IMR-90 (cell line): ENCODE measurements around the gene PRSS56. TPM values are rescaled to one million over a fixed set of nuclear protein-coding genes. Genes with fewer than 3 reads are reported as not detected.

Experiments used
- ATAC-seq: fragments of 200-7000 bp; cut with Tn5 transposase; 2 replicates; pipeline ENCODE4 v1.9.1; 2020; ENCODE audit warnings: low read depth, mild to moderate bottlenecking, moderate library complexity
- BruUV-seq: library from RNA; stranded (reverse); fragments of 400-500 nt; replicated peaks from 2 replicates; lab custom pipeline; 2021; lab: Mats Ljungman, UMichigan
- CTCF ChIA-PET: fragments of 300-600 bp; formaldehyde crosslinking; extraction: SDS; loops from one replicate; lab custom pipeline; 2021; ENCODE audit warnings: antibody characterized with exemption; lab: Yijun Ruan, JAX
- POLR2A ChIA-PET: fragments of 300-600 bp; sonication (Branson Sonifier 250); formaldehyde crosslinking; loops from one replicate; lab custom pipeline; 2022; ENCODE audit warnings: antibody characterized with exemption; ENCODE audit not compliant: unreplicated experiment; lab: Charles Lee
- DNase-seq: peaks from one replicate; pipeline ENCODE4 v3.0.0; 2013
- H2AFZ ChIP-seq: replicated peaks from 2 replicates; pipeline ENCODE3; 2013; ENCODE audit warnings: low read length, mild to moderate bottlenecking; ENCODE audit not compliant: poor library complexity
- H2AK5ac ChIP-seq: 2 replicates; pipeline ENCODE4 v1.6.1; 2013; ENCODE audit warnings: low read depth, low read length, inconsistent platforms
- H2AK9ac ChIP-seq: replicated peaks from 2 replicates; pipeline ENCODE3; 2013; ENCODE audit warnings: mild to moderate bottlenecking, low read depth, low read length, moderate library complexity; ENCODE audit not compliant: poor library complexity
- H2BK120ac ChIP-seq: 2 replicates; pipeline ENCODE4 v1.6.1; 2013; ENCODE audit warnings: low read depth, low read length, inconsistent platforms
- H2BK15ac ChIP-seq: 3 replicates; pipeline ENCODE4 v1.6.1; 2013; ENCODE audit warnings: low read depth, low read length, inconsistent platforms
- H2BK20ac ChIP-seq: 2 replicates; pipeline ENCODE4 v1.6.1; 2013; ENCODE audit warnings: low read depth, mild to moderate bottlenecking, inconsistent platforms, low read length, moderate library complexity
- H2BK5ac ChIP-seq: 2 replicates; pipeline ENCODE4 v1.6.1; 2013; ENCODE audit warnings: mild to moderate bottlenecking, low read depth, low read length, inconsistent platforms; ENCODE audit not compliant: poor library complexity, severe bottlenecking
- H3K14ac ChIP-seq: replicated peaks from 2 replicates; pipeline ENCODE4 v1.6.1; 2013; ENCODE audit warnings: low read depth, low read length, inconsistent platforms
- H3K18ac ChIP-seq: 2 replicates; pipeline ENCODE4 v1.6.1; 2013; ENCODE audit warnings: low read depth, low read length, control low read depth
- H3K23ac ChIP-seq: 2 replicates; pipeline ENCODE4 v1.6.1; 2013; ENCODE audit warnings: low read depth, low read length, inconsistent platforms
- H3K27ac ChIP-seq: 2 replicates; pipeline ENCODE4 v1.5.1; 2013; ENCODE audit warnings: mild to moderate bottlenecking, control low read depth, low read length; ENCODE audit not compliant: insufficient read depth
- H3K27me3 ChIP-seq: 2 replicates; pipeline ENCODE4 v1.6.1; 2013; ENCODE audit warnings: low read length; ENCODE audit not compliant: control insufficient read depth, insufficient read depth
- H3K36me3 ChIP-seq: 2 replicates; pipeline ENCODE4 v1.6.1; 2013; ENCODE audit warnings: low read length, mixed read lengths; ENCODE audit not compliant: control insufficient read depth, insufficient read depth
- H3K4ac ChIP-seq: 2 replicates; pipeline ENCODE4 v1.6.1; 2013; ENCODE audit warnings: low read depth, low read length, inconsistent platforms
- H3K4me1 ChIP-seq: 2 replicates; pipeline ENCODE4 v1.6.1; 2013; ENCODE audit warnings: low read length, mixed read lengths; ENCODE audit not compliant: control insufficient read depth, insufficient read depth
- H3K4me2 ChIP-seq: 2 replicates; pipeline ENCODE4 v1.6.1; 2013; ENCODE audit warnings: low read depth, mild to moderate bottlenecking, control low read depth, low read length, moderate library complexity
- H3K4me3 ChIP-seq: 2 replicates; pipeline ENCODE4 v1.5.1; 2013; ENCODE audit warnings: low read depth, mild to moderate bottlenecking, control low read depth, low read length, moderate library complexity; ENCODE audit not compliant: insufficient read depth
- H3K56ac ChIP-seq: 2 replicates; pipeline ENCODE4 v1.6.1; 2013; ENCODE audit warnings: low read length, inconsistent platforms; ENCODE audit not compliant: insufficient read depth; ENCODE audit errors: extremely low read depth
- H3K79me1 ChIP-seq, 2 experiments: 2 replicates each; pipeline ENCODE4 v1.6.1; 2013; ENCODE audit warnings: low read length in 2 of 2, inconsistent platforms in 1 of 2, low read depth in 1 of 2
- H3K9ac ChIP-seq: 2 replicates; pipeline ENCODE4 v1.6.1; 2013; ENCODE audit warnings: low read depth, low read length, control low read depth
- H3K9me1 ChIP-seq: 2 replicates; pipeline ENCODE4 v1.6.1; 2013; ENCODE audit warnings: low read length, inconsistent platforms; ENCODE audit not compliant: insufficient read depth
- H3K9me3 ChIP-seq: 2 replicates; pipeline ENCODE4 v1.6.1; 2013; ENCODE audit warnings: low read length; ENCODE audit not compliant: control insufficient read depth, insufficient read depth
- H4K20me1 ChIP-seq: 2 replicates; pipeline ENCODE4 v1.6.1; 2013; ENCODE audit warnings: low read length, inconsistent platforms; ENCODE audit not compliant: insufficient read depth
- H4K5ac ChIP-seq: 2 replicates; pipeline ENCODE4 v1.6.1; 2013; ENCODE audit warnings: mild to moderate bottlenecking, low read depth, low read length, control low read depth
- H4K8ac ChIP-seq, 2 experiments: 2 replicates each; pipeline ENCODE4 v1.6.1; 2013; ENCODE audit warnings: low read depth in 2 of 2, low read length in 2 of 2, control low read depth in 1 of 2, inconsistent platforms in 1 of 2
- H4K91ac ChIP-seq: 2 replicates; pipeline ENCODE4 v1.6.1; 2013; ENCODE audit warnings: low read depth, low read length, inconsistent platforms; ENCODE audit not compliant: insufficient read depth
- CEBPB ChIP-seq: IDR thresholded peaks from 2 replicates; pipeline ENCODE4 v1.6.1; 2012; ENCODE audit warnings: low read depth, low read length, improper control_type of control experiment
- MXI1 ChIP-seq: IDR thresholded peaks from 2 replicates; pipeline ENCODE4 v1.6.1; 2012; ENCODE audit warnings: low read depth, mild to moderate bottlenecking, low read length, moderate library complexity, borderline replicate concordance
- WGBS, 2 experiments: methylation state at CpG; one replicate each; pipeline versions ENCODE4 v1.1.5 to v1.1.7; 2013; ENCODE audit warnings: missing lambda C conversion rate in 2 of 2; ENCODE audit not compliant: insufficient read length in 1 of 2; ENCODE audit errors: extremely low coverage in 2 of 2; 5-methylcytosine and 5-hydroxymethylcytosine counted together
- dilution Hi-C: fragments of 300-500 bp; cut with HindIII; formaldehyde crosslinking; loops from one replicate; pipeline ENCODE4 v1.14.3; 2018; ENCODE audit warnings: low sequenced_read_pairs; ENCODE audit not compliant: unreplicated experiment
- in situ Hi-C: fragments of 300-500 bp; cut with MboI; formaldehyde crosslinking; loops from 3 replicates; pipeline ENCODE4 v1.14.3; 2019; ENCODE audit warnings: low sequenced_read_pairs, inconsistent platforms, mixed read lengths
- intact Hi-C: fragments of 100-400 bp; cut with micrococcal nuclease; formaldehyde crosslinking; loops from 2 replicates; pipeline ENCODE4 v1.10.0; 2022
- polyA plus RNA-seq, 3 experiments: library from polyadenylated mRNA; depleted of rRNA; stranded (reverse); fragments of >200 nt; gene quantifications; 2 replicates each; pipeline ENCODE4 v1.2.3, GENCODE V29; 2012; ENCODE audit warnings: low replicate concordance in 1 of 3
- total RNA-seq: library from RNA; depleted of rRNA; stranded (reverse); fragments of >200 nt; gene quantifications from 2 replicates; pipeline ENCODE4 v1.2.3, GENCODE V29; 2012
- TF ChIP-seq, protein P1 (sequence below): conservative IDR thresholded peaks from 2 replicates; pipeline ENCODE4 v1.5.1; 2012; ENCODE audit warnings: mild to moderate bottlenecking, low read depth, low read length, improper control_type of control experiment

Gene PRSS56
- total and polyA plus RNA-seq, 2 of the 4 experiments (the other 2 are of a cell fraction), result not detected

DNA sequence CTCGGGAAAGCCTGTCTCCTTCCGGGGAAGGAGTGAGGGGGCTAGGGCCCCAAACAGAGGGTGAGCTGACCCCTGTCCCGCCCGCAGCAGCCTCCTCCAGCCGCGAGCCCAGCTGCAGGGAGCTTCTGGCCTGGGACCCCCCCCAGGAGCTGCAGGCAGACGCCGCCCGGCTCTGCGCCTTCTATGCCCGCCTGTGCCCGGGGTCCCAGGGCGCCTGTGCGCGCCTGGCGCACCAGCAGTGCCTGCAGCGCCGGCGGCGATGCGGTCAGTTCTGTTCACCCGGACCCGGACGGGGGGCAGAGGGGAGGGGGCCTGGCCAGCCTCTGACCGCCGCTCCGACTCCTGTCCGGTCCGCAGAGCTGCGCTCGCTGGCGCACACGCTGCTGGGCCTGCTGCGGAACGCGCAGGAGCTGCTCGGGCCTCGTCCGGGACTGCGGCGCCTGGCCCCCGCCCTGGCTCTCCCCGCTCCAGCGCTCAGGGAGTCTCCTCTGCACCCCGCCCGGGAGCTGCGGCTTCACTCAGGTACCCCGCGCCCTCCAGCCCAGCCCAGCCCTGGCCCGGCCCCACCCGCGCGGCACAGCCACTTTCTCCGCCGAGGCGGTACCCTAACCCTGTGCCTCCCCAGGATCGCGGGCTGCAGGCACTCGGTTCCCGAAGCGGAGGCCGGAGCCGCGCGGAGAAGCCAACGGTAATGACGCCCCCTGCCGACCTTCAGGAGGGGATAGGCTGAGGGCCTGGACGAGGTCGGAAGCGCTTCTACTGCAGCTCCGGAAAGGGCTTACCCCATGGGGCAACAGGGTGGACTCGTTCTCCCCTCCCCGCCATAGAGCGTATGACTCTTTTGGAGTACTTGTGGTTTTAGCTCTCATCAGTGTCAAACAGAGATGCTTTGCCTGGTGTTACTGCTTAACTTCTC is 3.8 kb downstream of the PRSS56 start:
- H2AFZ ChIP-seq, result peak overlapping the region; percentile 70
- in situ Hi-C loops, result no loop called here

More for the DNA sequence above, 3.8 kb downstream of the PRSS56 start:
- ChIA-PET POLR2A (no interaction called here), CTCF (no interaction called here)
- intact Hi-C loops, result no loop called here
- Histone ChIP-seq H4K8ac (no peak overlapping the region), H2AK5ac (no peak overlapping the region), H2BK20ac (no peak overlapping the region), H3K79me1 (no peaks in the 10 kb centered on the region), H2BK120ac (no peak overlapping the region), H3K9me3 (no peaks in the 10 kb centered on the region), H2BK15ac (no peak overlapping the region), H4K20me1 (no peaks in the 10 kb centered on the region), H3K36me3 (no peaks in the 10 kb centered on the region), H3K23ac (no peak overlapping the region), H3K27me3 (peaks cover 73% of the 10 kb centered on the region), H3K18ac (no peak overlapping the region), H3K4me2 (no peak overlapping the region), H3K56ac (no peak overlapping the region), H3K4me1 (no peaks in the 10 kb centered on the region), H3K27ac (no peak overlapping the region), H3K4me3 (no peak overlapping the region), H2AK9ac (no peak overlapping the region), H2BK5ac (no peak overlapping the region), H3K9me1 (no peaks in the 10 kb centered on the region), H3K4ac (no peak overlapping the region), H3K9ac (no peak overlapping the region), H3K14ac (no peak overlapping the region), H4K91ac (no peak overlapping the region), H4K5ac (no peak overlapping the region)
- DNase-seq (peak; percentile 5), ATAC-seq (peak; percentile 57)
- 1% methylated on average over 29 of the region's 75 CpGs; no CpG with 5 or more reads in 1 of the 2 experiments for WGBS, 2 experiments
- BruUV-seq, result no TSS peak
- dilution Hi-C loops, result no loop called here
- TF ChIP-seq MXI1 (no peak), CEBPB (no peak)
- TF ChIP-seq, protein P1, sequence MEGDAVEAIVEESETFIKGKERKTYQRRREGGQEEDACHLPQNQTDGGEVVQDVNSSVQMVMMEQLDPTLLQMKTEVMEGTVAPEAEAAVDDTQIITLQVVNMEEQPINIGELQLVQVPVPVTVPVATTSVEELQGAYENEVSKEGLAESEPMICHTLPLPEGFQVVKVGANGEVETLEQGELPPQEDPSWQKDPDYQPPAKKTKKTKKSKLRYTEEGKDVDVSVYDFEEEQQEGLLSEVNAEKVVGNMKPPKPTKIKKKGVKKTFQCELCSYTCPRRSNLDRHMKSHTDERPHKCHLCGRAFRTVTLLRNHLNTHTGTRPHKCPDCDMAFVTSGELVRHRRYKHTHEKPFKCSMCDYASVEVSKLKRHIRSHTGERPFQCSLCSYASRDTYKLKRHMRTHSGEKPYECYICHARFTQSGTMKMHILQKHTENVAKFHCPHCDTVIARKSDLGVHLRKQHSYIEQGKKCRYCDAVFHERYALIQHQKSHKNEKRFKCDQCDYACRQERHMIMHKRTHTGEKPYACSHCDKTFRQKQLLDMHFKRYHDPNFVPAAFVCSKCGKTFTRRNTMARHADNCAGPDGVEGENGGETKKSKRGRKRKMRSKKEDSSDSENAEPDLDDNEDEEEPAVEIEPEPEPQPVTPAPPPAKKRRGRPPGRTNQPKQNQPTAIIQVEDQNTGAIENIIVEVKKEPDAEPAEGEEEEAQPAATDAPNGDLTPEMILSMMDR, result peak; percentile 23; the same call in 1 of the 2 replicates
